Muscle layer of duodenum (tissue), 2 donors: ENCODE data around the gene WNT7A.

ENCODE experiments used
- H3K27ac ChIP-seq: one replicate; pipeline ENCODE4 v1.7.0; 2013; ENCODE audit warnings: mild to moderate bottlenecking, low read length
- H3K27me3 ChIP-seq: one replicate; pipeline ENCODE4 v1.7.0; 2013; ENCODE audit warnings: low read depth, mild to moderate bottlenecking, control low read depth, low read length
- H3K36me3 ChIP-seq, 2 donors: one replicate each; pipeline ENCODE4 v1.7.0; 2013; ENCODE audit warnings: low read length in 2 of 2, control low read depth in 1 of 2, mild to moderate bottlenecking in 1 of 2; ENCODE audit not compliant: insufficient read depth in 2 of 2, control insufficient read depth in 1 of 2
- H3K4me1 ChIP-seq, 2 donors: one replicate each; pipeline ENCODE4 v1.7.0; 2013; ENCODE audit warnings: low read length in 2 of 2, mild to moderate bottlenecking in 2 of 2, control low read depth in 1 of 2, moderate library complexity in 1 of 2; ENCODE audit not compliant: insufficient read depth in 2 of 2, control insufficient read depth in 1 of 2
- H3K4me3 ChIP-seq, 2 donors: one replicate each; pipeline ENCODE4 v1.7.0; 2013; ENCODE audit warnings: low read length in 2 of 2, low read depth in 1 of 2, mild to moderate bottlenecking in 1 of 2
- H3K9me3 ChIP-seq, 2 donors: one replicate each; pipeline ENCODE4 v1.7.0; 2013; ENCODE audit warnings: low read length in 2 of 2, control low read depth in 1 of 2, mild to moderate bottlenecking in 1 of 2; ENCODE audit not compliant: control insufficient read depth in 1 of 2
- donor health status: healthy.

The WNT7A gene

GRCh38 chr3:13772321-13772745, 107.5 kb downstream of the WNT7A start:
- no peaks in the 10 kb centered on the region for H3K4me1 ChIP-seq
- H3K27ac ChIP-seq: no peak overlapping the region
- no peaks in the 10 kb centered on the region for H3K9me3 ChIP-seq
- no peaks in the 10 kb centered on the region for H3K27me3 ChIP-seq
- no peak overlapping the region for H3K4me3 ChIP-seq
- no peaks in the 10 kb centered on the region for H3K36me3 ChIP-seq

- Histone ChIP-seq H3K9me3 (peaks cover 0 to 1% of the 10 kb centered on the region in 2 donors), H3K4me3 (no peak overlapping the region), H3K36me3 (no peaks in the 10 kb centered on the region), H3K4me1 (no peaks in the 10 kb centered on the region), H3K27ac (no peak overlapping the region), H3K27me3 (no peaks in the 10 kb centered on the region)
Observed at GRCh38 chr3:13771496-13771895, 108.4 kb downstream of the WNT7A start.

GRCh38 chr3:13770170-13771169, 109.4 kb downstream of the WNT7A start:
- Histone ChIP-seq H3K4me1 (no peaks in the 10 kb centered on the region), H3K9me3 (peaks cover 0 to 3% of the 10 kb centered on the region in 2 donors), H3K27ac (no peak overlapping the region), H3K27me3 (no peaks in the 10 kb centered on the region), H3K4me3 (no peak overlapping the region), H3K36me3 (no peaks in the 10 kb centered on the region)

- Histone ChIP-seq H3K36me3 (no peaks in the 10 kb centered on the region), H3K27ac (no peak overlapping the region), H3K27me3 (no peaks in the 10 kb centered on the region), H3K9me3 (peaks cover 0 to 3% of the 10 kb centered on the region in 2 donors), H3K4me1 (no peaks in the 10 kb centered on the region), H3K4me3 (no peak overlapping the region)
Observed at GRCh38 chr3:13769422-13769821, 110.4 kb downstream of the WNT7A start.

- Histone ChIP-seq H3K9me3 (peaks cover 0 to 3% of the 10 kb centered on the region in 2 donors), H3K27ac (no peak overlapping the region), H3K4me3 (no peak overlapping the region), H3K36me3 (no peaks in the 10 kb centered on the region), H3K4me1 (no peaks in the 10 kb centered on the region), H3K27me3 (no peaks in the 10 kb centered on the region)
Observed at GRCh38 chr3:13768453-13768852, 111.4 kb downstream of the WNT7A start.

- Histone ChIP-seq H3K4me3 (no peak overlapping the region), H3K9me3 (peaks cover 0 to 3% of the 10 kb centered on the region in 2 donors), H3K4me1 (no peaks in the 10 kb centered on the region), H3K36me3 (no peaks in the 10 kb centered on the region), H3K27ac (no peak overlapping the region), H3K27me3 (no peaks in the 10 kb centered on the region)
Observed at GRCh38 chr3:13767896-13768295, 112.0 kb downstream of the WNT7A start.

- no peaks in the 10 kb centered on the region for H3K27me3 ChIP-seq
- H3K4me1 ChIP-seq: no peaks in the 10 kb centered on the region
- H3K27ac ChIP-seq: no peak overlapping the region
- H3K4me3 ChIP-seq: no peak overlapping the region
- no peaks in the 10 kb centered on the region for H3K36me3 ChIP-seq
- H3K9me3 ChIP-seq: peaks cover 0 to 8% of the 10 kb centered on the region in 2 donors
Observed at GRCh38 chr3:13767030-13767429, 112.8 kb downstream of the WNT7A start.
